Jurkat, Clone E6-1 (cell line): ENCODE measurements around the gene DNAJC3.
A peak's percentile ranks its signal among the peaks of the same experiment; 100 is the strongest.
"Not testable (repeated sequence)": the region's sequence is repeated elsewhere in the genome, so short reads cannot be mapped to it uniquely, and the experiment has no call there.

Experiments used
- DNase-seq: peaks from one replicate; pipeline ENCODE4 v3.0.0-alpha.2; 2011; ENCODE audit warnings: low read depth, low spot score
- H3K4me3 ChIP-seq: 2 replicates; pipeline ENCODE4 v1.5.1; 2011; ENCODE audit warnings: mild to moderate bottlenecking, low read length, control low read depth, moderate library complexity

Gene DNAJC3

DNA sequence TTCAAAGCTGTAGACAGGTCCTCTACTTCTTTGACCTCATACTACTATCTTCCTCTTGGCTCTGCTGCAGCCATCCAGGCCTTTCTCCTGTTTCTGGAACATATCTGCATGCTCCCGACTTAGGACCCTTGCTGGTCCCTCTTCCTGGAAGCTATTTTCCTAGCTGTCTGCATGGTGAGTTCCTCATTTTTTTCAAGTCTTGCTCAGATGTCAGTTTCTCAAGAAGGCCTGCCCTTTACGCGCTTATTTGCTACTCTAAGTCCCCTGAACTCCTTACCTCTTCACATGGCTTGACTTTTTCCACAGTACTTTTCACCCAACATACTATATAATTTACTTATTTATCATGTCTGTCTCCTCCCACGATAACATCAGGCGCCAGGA is 31.4 kb downstream of the DNAJC3 start:
- no peak overlapping the region for H3K4me3 ChIP-seq
- no peak for DNase-seq

DNA sequence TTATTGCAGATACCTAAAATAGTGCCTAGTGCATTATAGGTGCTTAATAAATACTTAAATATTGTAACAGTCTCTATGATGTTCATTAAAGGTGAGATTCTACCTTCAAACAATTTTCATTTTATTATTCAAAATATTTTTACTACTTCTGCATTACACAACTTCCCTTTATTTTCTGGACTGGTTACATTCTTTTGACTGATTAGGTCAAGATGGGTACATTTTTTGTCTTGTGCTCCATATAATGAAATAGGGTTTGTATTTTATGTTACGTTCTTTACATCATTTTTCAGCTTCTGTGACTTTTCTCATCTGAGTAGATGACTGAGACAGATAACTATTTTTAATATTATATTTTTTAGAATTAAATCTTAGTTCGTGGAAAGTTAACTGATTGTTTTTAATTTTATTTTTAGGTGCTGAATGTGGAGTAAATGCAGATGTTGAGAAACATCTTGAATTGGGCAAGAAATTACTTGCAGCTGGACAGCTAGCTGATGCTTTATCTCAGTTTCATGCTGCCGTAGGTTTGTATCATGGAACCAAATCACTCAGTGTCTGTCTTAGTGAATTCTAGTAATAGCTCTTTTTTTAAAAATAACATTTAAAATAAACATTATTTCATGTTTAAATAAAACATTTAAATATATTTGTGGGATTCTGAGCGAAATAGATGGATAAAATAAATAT is 32.0 kb downstream of the DNAJC3 start:
- H3K4me3 ChIP-seq, result no peak overlapping the region
- no peak for DNase-seq

DNA sequence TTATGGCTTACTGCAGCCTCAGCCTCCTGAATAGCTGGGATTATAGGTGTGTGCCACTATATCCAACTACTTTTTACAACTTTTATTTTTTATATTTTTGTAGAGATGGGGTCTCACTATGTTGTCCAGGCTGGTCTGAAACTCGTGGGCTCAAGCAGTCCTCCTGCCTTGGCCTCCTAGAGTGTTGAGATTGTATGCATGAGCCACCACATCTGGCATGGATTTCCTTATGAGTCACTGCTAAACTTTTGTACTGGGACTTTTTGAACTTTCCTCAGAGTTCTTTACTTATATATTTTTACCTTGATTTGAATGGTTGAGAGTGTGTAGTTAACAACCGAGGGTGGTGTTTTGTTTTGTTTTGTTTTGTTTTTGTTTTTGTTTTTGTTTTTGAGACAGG is 33.4 kb downstream of the DNAJC3 start:
- no peak overlapping the region for H3K4me3 ChIP-seq
- no peak for DNase-seq

DNA sequence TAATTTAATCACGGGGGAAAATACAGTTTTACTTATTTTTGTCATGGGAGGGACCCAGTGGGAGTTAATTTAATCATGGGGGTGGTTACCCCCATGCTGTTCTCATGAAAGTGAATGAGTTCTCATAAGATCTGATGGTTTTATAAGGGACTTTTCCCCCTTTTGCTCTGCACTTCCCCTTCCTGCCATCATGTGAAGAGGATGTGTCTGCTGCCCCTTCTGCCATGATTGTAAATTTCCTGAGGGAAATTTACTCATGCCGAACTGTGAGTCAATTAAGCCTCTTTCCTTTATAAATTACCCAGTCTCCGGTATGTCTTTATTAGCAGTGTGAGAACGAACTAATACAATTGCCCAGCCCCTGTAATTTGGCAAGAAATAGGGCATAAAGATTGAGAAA is 35.9 kb downstream of the DNAJC3 start:
- not testable (repeated sequence) for DNase-seq, H3K4me3 ChIP-seq

DNA sequence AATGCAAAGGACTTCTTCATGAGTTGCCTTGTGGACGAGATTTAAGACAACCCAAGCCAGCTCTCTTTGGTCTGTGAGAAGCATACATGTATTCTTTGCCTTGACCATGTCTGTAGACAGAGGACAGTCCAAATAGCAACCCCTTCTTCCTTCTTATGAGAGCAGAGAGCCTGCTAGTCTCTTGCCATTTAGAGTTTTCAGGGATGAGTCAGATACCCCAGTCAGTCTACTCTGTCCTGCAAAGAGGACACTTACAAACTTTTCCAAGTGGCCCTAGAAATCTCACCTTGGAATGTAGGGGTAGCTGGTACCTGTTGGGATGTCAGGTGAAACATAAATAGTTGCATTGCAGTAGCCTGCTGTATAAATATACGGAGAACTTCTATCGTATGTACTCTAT is 36.7 kb downstream of the DNAJC3 start:
- no peak overlapping the region for H3K4me3 ChIP-seq
- no peak for DNase-seq

DNA sequence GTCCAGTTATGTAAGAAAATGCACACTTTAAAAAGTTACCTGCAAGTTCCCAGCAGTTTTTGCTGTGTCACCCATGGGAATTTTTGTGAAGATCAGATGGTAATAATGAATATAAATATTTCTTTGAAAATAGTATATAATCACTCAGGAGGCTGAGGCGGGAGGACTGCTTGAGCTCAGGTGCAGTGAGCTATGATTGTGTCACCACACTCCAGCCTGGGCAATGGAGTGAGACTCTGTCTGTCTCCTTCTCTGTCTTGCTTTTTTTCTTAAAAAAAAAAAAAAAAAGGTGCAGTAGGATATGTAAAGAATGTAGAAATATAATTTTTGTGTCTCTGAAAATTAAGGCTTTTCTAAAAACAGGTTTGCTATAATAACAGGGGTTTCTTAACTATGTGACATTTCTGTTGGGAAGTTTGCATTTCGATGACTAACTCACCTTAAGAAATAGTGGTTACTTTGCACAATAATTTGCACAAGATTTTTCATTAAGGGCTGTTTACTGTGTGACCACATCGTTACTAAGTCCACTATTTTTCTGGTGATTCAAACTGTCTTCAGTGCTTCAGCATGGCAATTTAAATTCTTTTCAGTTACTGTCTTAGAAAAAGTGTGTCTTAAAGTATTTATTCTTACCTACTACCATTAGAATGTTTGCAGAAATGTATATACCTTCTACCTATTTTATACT is 37.3 kb downstream of the DNAJC3 start:
- no peak overlapping the region for H3K4me3 ChIP-seq
- no peak for DNase-seq

DNA sequence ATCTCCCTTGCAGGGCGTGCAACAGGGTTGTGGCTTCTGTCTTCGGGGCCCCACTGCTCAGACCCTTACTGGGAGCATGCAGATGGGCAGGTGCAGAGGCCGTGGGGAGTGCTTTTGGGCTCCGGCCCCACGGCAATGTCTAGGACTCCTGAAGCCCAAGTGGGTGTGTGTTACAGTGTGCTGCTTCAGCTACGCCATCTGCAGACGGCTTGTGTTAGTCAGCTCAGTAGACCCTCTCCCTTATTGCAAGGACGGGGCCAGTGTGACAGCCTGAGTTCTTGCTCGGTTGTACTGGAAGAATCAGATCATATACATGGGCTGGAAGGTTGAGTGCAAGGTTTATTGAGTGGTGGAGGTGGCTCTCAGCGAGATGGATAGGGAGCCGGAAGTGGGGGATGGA is 39.3 kb downstream of the DNAJC3 start:
- H3K4me3 ChIP-seq, result no peak overlapping the region
- no peak for DNase-seq

DNA sequence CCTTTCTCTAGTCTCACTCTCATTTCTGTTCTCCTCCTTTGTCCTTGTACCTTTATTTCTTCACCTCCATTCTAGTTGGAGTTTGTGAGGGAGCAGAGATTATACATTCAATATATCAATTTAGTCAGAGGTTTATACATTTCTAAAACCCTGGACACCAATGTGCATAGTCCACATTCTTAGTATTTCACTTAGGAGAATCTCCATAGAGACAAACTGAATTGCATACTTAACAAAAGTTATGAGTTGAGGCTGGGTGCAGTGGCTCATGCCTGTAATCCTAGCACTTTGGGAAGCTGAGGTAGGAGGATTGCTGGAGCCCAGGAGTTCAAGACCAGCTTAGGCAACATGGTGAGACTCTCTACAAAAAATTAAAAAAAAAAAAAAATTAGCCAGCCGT is 45.3 kb downstream of the DNAJC3 start:
- no peak overlapping the region for H3K4me3 ChIP-seq
- DNase-seq, result no peak

DNA sequence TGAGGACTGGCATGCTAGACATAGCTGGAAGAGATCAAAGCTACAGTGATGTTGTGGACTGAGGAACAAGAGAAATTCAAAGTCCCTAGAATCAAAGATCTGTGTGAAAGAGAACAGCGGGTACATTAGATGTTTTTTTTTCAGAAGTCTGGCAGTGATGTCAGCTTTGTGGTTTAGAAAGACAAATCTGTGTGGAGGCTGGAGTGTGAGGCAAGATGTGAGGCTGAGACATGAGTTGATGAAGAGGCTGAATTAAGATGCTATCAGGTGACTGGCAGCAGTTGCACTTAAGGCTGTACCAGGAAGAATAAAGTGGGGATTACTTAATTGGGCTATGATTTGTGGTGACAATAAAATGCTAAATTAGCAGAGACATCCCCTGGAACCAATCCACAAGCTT is 46.5 kb downstream of the DNAJC3 start:
- no peak overlapping the region for H3K4me3 ChIP-seq
- DNase-seq, result peak; percentile 37

DNA sequence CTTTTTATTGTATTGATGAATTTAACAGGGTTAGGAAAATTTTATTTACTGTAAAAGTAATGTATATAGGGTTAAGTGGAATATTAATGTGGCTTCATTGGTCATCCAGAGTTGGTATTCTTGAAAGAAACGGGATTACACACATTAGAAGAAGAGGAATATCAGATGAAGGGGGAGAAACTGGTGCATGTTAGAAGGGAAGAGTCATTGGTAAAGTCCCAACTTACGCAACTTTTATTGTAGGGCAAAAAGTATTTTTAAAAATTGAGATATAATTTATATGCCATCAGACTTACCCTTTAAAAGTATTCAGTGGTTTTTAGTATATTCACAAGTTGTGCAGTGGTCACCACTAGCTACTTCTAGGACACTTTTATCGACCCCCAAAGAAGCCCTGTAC is 47.3 kb downstream of the DNAJC3 start:
- no peak for DNase-seq
- no peak overlapping the region for H3K4me3 ChIP-seq

DNA sequence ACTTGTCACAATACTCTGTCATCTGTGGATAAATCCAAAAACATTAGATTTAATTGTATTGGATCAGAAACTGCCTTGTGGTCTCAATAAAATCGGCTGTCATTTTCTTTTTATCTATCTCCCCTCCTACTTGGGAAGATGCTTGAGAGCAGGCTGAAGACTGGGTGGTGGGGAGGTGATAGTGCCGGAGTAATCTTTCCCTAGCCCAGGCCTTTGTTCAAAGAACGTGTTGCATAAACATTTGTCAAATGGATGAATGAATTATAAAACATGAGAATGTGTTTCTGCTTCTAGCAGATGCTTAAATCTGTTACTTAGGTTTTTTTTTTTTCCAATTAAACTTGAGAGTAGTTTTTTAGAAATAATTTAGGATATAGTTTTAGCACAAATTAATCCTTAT is 49.9 kb downstream of the DNAJC3 start:
- DNase-seq, result no peak

DNA sequence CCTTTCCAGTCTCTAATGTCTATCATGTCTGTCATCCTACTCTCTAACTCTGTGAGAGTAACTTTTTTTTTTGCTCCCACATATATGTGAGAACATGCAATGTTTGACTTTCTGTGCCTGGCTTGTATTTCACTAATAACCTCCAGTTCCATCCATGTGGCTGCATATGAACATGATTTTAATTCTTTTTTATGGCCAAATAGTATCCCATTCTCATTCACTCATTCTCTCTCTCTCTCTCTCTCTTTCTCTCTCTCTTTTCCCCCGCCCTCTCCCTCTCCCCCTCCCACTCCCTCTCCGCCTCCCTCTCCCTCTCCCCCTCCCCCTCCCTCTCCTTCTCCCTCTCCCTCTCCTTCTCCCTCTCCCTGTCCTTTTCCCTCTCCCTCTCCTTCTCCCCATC is 52.0 kb downstream of the DNAJC3 start:
- no peak for DNase-seq
- no peak overlapping the region for H3K4me3 ChIP-seq

More for the DNA sequence above, 49.9 kb downstream of the DNAJC3 start:
- H3K4me3 ChIP-seq, result no peak overlapping the region

DNA sequence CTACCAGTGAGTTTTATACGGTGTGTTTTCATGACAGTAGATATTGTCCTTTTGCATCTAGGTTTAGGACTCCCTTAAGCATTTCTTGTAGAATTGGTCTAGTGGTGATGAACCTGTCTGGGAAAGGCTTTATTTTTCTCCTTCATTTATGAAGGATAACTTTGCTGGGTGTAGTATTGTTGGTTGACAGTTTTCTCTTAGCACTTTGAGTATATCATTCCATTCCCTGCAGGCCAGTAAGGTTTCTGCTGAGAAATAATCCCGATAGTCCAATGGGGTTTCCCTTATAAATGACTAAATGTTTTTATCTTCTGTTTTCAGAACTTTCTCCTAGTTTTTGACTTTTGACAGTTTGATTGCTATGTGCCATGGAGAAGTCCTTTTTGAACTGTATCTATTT is 57.2 kb downstream of the DNAJC3 start:
- no peak for DNase-seq
- no peak overlapping the region for H3K4me3 ChIP-seq

DNA sequence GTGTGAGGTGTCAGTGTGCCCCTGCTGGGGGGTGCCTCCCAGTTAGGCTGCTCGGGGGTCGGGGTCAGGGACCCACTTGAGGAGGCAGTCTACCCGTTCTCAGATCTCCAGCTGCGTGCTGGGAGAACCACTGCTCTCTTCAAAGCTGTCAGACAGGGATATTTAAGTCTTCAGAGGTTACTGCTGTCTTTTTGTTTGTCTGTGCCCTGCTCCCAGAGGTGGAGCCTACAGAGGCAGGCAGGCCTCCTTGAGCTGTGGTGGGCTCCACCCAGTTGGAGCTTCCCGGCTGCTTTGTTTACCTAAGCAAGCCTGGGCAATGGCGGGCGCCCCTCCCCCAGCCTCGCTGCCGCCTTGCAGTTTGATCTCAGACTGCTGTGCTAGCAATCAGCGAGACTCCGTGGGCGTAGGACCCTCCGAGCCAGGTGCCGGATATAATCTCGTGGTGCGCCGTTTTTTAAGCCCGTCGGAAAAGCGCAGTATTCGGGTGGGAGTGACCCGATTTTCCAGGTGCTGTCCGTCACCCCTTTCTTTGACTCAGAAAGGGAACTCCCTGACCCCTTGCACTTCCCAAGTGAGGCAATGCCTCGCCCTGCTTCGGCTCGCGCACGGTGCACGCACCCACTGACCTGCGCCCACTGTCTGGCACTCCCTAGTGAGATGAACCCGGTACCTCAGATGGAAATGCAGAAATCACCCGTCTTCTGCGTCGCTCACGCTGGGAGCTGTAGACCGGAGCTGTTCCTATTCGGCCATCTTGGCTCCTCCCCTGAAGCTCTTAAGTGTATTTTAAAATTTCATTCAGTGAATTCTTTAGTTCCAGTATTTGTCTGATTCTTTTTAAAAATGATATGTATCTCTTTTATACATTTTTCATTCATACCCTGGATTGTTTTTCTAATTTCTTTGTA is 63.4 kb downstream of the DNAJC3 start:
- not testable (repeated sequence) for H3K4me3 ChIP-seq

DNA sequence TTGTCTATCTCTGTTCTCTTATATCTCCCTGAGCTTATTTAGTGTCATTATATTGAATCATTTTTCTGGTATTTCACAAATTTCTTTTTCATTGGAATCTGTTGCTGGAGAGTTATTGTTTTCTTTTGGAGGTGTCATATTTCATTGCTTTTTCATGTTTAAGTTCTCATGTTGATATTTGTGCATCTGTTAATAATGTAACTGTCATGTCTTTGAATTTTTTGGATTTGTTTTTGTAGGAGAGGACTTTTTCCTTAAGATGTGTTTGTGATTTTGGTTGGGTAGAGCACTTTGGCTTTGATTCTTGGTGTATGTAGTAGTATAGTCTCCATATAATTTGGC is 64.0 kb downstream of the DNAJC3 start:
- no peak overlapping the region for H3K4me3 ChIP-seq
- DNase-seq, result no peak

More for the DNA sequence above, 63.4 kb downstream of the DNAJC3 start:
- not testable (repeated sequence) for DNase-seq

DNA sequence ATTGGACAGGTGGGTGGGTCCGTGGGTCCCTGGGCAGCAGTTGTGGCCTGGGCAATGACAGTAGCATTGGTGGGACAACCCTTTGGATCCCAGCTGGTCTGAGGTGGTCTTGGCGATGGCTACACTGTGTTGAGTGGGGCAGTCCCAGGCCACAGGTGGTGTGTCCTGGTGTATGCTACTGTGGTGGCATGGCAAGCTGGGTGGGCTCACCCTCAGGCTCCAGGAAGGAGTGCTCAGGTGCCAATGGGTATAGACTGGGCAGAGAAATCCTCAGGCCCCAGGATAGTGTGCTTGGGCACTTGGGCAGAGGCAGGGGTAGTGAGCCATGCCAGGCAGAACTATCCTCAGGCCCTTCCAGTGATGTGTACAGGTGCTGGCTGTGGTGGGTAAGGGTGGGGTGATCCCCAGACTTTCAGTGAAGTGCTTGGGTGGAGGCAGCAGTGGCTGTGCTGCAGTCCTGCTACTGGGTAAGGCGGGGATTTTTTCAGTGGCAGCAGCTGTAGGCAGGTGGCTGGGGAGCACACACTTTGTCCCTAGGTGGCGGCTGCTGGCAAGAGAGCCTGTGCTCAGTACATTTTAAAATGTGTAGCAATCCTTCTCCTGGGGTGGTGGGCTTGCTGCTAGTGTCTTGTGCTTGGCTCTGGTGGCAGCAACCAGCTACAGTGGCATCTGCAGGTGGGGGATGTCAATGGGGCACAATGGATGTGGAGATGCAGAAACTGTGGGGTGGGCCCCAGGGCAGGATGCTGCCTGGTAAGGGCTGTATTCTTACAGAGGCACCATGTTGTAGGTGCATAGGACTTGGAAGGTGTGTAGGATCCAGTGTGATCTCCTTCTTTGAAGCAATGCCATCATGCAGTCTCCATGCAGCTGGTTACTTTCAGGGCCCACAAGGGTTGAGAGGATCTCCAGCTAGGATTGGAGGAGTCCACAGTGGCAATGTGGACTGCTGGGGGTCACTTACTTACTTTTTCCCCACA is 64.9 kb downstream of the DNAJC3 start:
- DNase-seq, result no peak
- no peak overlapping the region for H3K4me3 ChIP-seq

DNA sequence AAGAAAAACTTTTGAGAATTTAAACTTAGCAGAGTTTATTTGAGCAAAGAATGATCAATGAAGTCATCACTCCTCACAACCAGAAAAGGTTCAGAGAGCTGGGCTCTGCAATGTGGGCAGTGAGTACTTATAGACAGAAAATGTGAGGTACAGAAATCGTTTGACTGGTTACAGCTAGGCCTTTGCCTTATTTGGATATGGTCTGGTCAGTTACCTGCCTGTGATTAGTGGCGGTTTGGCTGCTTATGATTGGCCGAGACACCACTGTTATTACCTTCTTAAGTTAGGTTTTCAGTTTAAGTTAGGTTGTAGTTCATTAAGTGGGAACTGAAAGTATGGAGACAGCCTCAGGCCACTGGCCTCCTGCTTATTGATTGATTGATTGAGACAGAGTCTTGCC is 66.3 kb downstream of the DNAJC3 start:
- DNase-seq, result no peak
- no peak overlapping the region for H3K4me3 ChIP-seq

DNA sequence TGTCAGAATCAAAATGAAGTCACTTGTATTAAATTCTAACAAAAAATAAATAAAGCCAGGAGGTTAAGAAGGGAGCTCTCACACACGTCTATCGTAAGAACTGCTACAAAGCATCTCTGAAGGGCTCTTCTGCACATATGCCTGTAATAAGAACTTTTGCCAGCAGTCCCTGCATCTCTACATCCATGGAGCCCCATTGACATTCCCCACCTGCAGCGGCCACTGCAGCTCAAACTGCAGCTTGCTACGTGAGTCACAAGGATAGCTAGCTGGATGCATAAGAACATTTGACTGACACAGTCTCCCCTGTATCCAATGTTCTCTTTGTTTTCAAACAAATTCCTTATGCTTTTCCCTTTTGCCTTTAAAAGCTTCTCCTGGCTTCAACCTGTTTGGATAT is 68.3 kb downstream of the DNAJC3 start:
- no peak for DNase-seq
- no peak overlapping the region for H3K4me3 ChIP-seq

DNA sequence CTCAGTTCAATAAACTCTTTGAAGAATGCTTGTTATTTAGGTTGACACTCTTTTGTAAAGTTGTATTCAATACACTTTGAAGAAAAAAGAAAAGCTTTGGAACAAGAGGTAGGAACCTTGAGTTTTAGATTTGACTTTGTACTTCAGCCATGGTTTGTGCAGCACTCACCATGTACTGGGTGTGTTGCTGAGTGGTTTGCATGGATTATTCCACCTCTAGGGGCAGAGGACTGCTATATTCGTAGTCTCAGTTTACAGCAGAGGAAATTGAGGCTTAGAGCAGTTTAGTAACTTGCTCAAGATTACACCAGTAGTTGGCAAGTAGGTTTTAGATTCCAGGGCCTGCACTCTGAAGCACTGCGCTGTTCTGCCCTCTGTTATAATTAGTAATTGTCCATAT is 68.8 kb downstream of the DNAJC3 start:
- peak; percentile 23 for DNase-seq
- no peak overlapping the region for H3K4me3 ChIP-seq
